SK-N-MC (cell line): ENCODE measurements around the gene TMEM131.
"Not testable (repeated sequence)": the region's sequence is repeated elsewhere in the genome, so short reads cannot be mapped to it uniquely, and the experiment has no call there.

ENCODE experiments used
- EZH2 ChIP-seq: fragments of 200-600 bp; sonication (generic); IDR thresholded peaks from one replicate; pipeline ENCODE4 v1.6.1; 2017; ENCODE audit warnings: antibody characterized with exemption
- FOXP2 ChIP-seq: optimal IDR thresholded peaks from 2 replicates; pipeline ENCODE3; 2011; ENCODE audit warnings: mild to moderate bottlenecking, moderate library complexity; ENCODE audit not compliant: insufficient read depth; ENCODE audit errors: extremely low read length, control extremely low read depth

GRCh38 chr2:97829255-97829654 is 166.5 kb downstream of the TMEM131 start:
- not testable (repeated sequence) for TF ChIP-seq FOXP2, EZH2
